ENCODE data around the gene STK24. TPM values are rescaled to one million over a fixed set of nuclear protein-coding genes. Genes with fewer than 3 reads are reported as not detected.
A peak's percentile ranks its signal among the peaks of the same experiment; 100 is the strongest.

Gene STK24
- total RNA-seq, 1 donor: 82.2 TPM

- Histone ChIP-seq H3K4me1 (ENCODE audit: insufficient read depth, low read length) (peaks cover 8% of the 10 kb centered on the region), H4K20me1 (ENCODE audit: insufficient read depth, low read length) (no peaks in the 10 kb centered on the region), H2AFZ (ENCODE audit: low read length) (no peak overlapping the region), H3K27me3 (ENCODE audit: insufficient read depth, low read length) (no peaks in the 10 kb centered on the region), H3K27ac (ENCODE audit: low read depth, low read length) (peak overlapping the region; percentile 84), H3K4me3 (ENCODE audit: insufficient read depth, low read length) (no peak overlapping the region), H3K79me2 (ENCODE audit: insufficient read depth, low read length) (no peaks in the 10 kb centered on the region), H3K4me2 (ENCODE audit: insufficient read depth, low read length) (no peak overlapping the region), H3K9me3 (ENCODE audit: low read depth, low read length) (no peaks in the 10 kb centered on the region), H3K36me3 (ENCODE audit: insufficient read depth, low read length) (peaks cover 49% of the 10 kb centered on the region)
- DNase-seq (ENCODE audit: insufficient read length, low spot score, missing footprints): peak; percentile 87
- TF ChIP-seq, protein P1, sequence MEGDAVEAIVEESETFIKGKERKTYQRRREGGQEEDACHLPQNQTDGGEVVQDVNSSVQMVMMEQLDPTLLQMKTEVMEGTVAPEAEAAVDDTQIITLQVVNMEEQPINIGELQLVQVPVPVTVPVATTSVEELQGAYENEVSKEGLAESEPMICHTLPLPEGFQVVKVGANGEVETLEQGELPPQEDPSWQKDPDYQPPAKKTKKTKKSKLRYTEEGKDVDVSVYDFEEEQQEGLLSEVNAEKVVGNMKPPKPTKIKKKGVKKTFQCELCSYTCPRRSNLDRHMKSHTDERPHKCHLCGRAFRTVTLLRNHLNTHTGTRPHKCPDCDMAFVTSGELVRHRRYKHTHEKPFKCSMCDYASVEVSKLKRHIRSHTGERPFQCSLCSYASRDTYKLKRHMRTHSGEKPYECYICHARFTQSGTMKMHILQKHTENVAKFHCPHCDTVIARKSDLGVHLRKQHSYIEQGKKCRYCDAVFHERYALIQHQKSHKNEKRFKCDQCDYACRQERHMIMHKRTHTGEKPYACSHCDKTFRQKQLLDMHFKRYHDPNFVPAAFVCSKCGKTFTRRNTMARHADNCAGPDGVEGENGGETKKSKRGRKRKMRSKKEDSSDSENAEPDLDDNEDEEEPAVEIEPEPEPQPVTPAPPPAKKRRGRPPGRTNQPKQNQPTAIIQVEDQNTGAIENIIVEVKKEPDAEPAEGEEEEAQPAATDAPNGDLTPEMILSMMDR (IDR thresholded peaks at IDR 0.05; ENCODE audit: extremely low read depth, low read depth, low read length): no peak
Observed at GRCh38 chr13:98443800-98444325, 133.0 kb downstream of the STK24 start.

GRCh38 chr13:98443329-98443728, 133.6 kb downstream of the STK24 start:
- H3K4me3 ChIP-seq (ENCODE audit: insufficient read depth, low read length): no peak overlapping the region
- H3K9me3 ChIP-seq (ENCODE audit: low read depth, low read length): no peaks in the 10 kb centered on the region
- peaks cover 46% of the 10 kb centered on the region for H3K36me3 ChIP-seq (ENCODE audit: insufficient read depth, low read length)
- peak; percentile 98 for DNase-seq (ENCODE audit: insufficient read length, low spot score, missing footprints)
- no peaks in the 10 kb centered on the region for H4K20me1 ChIP-seq (ENCODE audit: insufficient read depth, low read length)
- no peak overlapping the region for H2AFZ ChIP-seq (ENCODE audit: low read length)
- H3K79me2 ChIP-seq (ENCODE audit: insufficient read depth, low read length): no peaks in the 10 kb centered on the region
- no peaks in the 10 kb centered on the region for H3K27me3 ChIP-seq (ENCODE audit: insufficient read depth, low read length)
- TF ChIP-seq, protein P1 (IDR thresholded peaks at IDR 0.05; ENCODE audit: extremely low read depth, low read depth, low read length): no peak
- H3K27ac ChIP-seq (ENCODE audit: low read depth, low read length): peak overlapping the region; percentile 84
- H3K4me2 ChIP-seq (ENCODE audit: insufficient read depth, low read length): no peak overlapping the region
- peaks cover 8% of the 10 kb centered on the region for H3K4me1 ChIP-seq (ENCODE audit: insufficient read depth, low read length)

- Histone ChIP-seq H3K4me3 (ENCODE audit: insufficient read depth, low read length) (no peak overlapping the region), H3K9me3 (ENCODE audit: low read depth, low read length) (no peaks in the 10 kb centered on the region), H2AFZ (ENCODE audit: low read length) (no peak overlapping the region), H3K27ac (ENCODE audit: low read depth, low read length) (peak overlapping the region; percentile 84), H4K20me1 (ENCODE audit: insufficient read depth, low read length) (no peaks in the 10 kb centered on the region), H3K79me2 (ENCODE audit: insufficient read depth, low read length) (no peaks in the 10 kb centered on the region), H3K4me2 (ENCODE audit: insufficient read depth, low read length) (no peak overlapping the region), H3K27me3 (ENCODE audit: insufficient read depth, low read length) (no peaks in the 10 kb centered on the region), H3K36me3 (ENCODE audit: insufficient read depth, low read length) (peaks cover 44% of the 10 kb centered on the region), H3K4me1 (ENCODE audit: insufficient read depth, low read length) (peaks cover 8% of the 10 kb centered on the region)
- TF ChIP-seq, protein P1 (IDR thresholded peaks at IDR 0.05; ENCODE audit: extremely low read depth, low read depth, low read length): no peak
- DNase-seq (ENCODE audit: insufficient read length, low spot score, missing footprints): peak; percentile 73
Observed at GRCh38 chr13:98442391-98443230, 134.3 kb downstream of the STK24 start.

DNA sequence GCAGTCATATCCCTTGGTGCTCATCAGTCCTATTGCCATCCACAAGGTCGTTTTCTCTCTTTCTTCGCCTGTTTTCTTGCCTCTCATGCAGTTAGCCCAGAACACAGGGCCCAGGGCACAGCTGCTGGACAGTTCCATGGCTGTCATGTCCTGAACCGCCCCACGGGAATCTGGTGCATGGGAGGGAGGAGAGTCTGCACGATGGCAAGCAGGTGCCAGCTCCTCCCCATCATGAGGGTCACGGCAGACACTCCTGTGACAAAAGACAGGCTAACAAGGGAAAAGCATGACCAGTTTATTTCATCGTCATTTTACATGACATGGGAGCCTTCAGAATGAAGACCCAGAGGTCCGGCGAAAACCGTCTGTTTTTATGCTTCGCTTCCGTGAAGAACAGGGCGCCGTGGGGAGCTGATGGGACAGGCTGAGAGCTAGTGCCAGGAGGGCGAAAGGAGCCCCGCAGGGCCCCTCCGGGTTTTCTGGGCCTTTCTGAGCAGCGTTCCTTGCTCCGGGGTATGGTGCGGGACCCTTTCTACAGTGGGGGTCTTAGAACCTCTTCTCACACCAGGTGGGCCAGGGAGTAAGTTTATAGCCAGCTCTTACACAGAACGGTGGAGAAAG, 135.7 kb downstream of the STK24 start:
- Histone ChIP-seq H3K4me3 (ENCODE audit: insufficient read depth, low read length) (no peak overlapping the region), H3K27me3 (ENCODE audit: insufficient read depth, low read length) (no peaks in the 10 kb centered on the region), H3K36me3 (ENCODE audit: insufficient read depth, low read length) (peaks cover 39% of the 10 kb centered on the region), H3K9me3 (ENCODE audit: low read depth, low read length) (no peaks in the 10 kb centered on the region), H3K4me2 (ENCODE audit: insufficient read depth, low read length) (no peak overlapping the region), H3K79me2 (ENCODE audit: insufficient read depth, low read length) (no peaks in the 10 kb centered on the region), H2AFZ (ENCODE audit: low read length) (no peak overlapping the region), H3K4me1 (ENCODE audit: insufficient read depth, low read length) (peaks cover 8% of the 10 kb centered on the region), H3K27ac (ENCODE audit: low read depth, low read length) (no peak overlapping the region), H4K20me1 (ENCODE audit: insufficient read depth, low read length) (no peaks in the 10 kb centered on the region)
- TF ChIP-seq, protein P1 (IDR thresholded peaks at IDR 0.05; ENCODE audit: extremely low read depth, low read depth, low read length): no peak
- DNase-seq (ENCODE audit: insufficient read length, low spot score, missing footprints): peak; percentile 79

All from osteoblast (primary cell).